Left lung (tissue), 10 donors: ENCODE results near the gene PRR14. TPM values are rescaled to one million over a fixed set of nuclear protein-coding genes. Genes with fewer than 3 reads are reported as not detected.
A peak's percentile ranks its signal among the peaks of the same experiment; 100 is the strongest.

Experiments
- ATAC-seq: fragments of 200-7000 bp; cut with Tn5 transposase; one replicate; pipeline ENCODE4 v1.9.1; 2020; ENCODE audit warnings: moderate library complexity
- DNase-seq, 4 donors: peaks; one replicate each; pipeline ENCODE4 v3.0.0-alpha.2; 2013 to 2020
- H3K27ac ChIP-seq, 2 donors: fragments of 200-600 bp; sonication (generic) in 1 of 2; one replicate each; pipeline versions ENCODE4 v1.5.0 to v1.8.0; 2020 to 2021
- H3K27me3 ChIP-seq, 2 donors: fragments of 200-600 bp; sonication (generic) in 1 of 2; one replicate each; pipeline versions ENCODE4 v1.5.0 to v1.8.0; 2020 to 2021
- H3K36me3 ChIP-seq, 2 donors: fragments of 200-600 bp; sonication (generic) in 1 of 2; one replicate each; pipeline versions ENCODE4 v1.5.0 to v1.8.0; 2020 to 2021
- H3K4me1 ChIP-seq, 2 donors: fragments of 200-600 bp; one replicate each; pipeline ENCODE4 v1.8.0; 2021
- H3K4me3 ChIP-seq, 2 donors: fragments of 200-600 bp; sonication (generic) in 1 of 2; one replicate each; pipeline versions ENCODE4 v1.5.0 to v1.8.0; 2020 to 2021; ENCODE audit warnings: mild to moderate bottlenecking in 1 of 2
- H3K9me3 ChIP-seq, 2 donors: fragments of 200-600 bp; sonication (generic) in 1 of 2; one replicate each; pipeline versions ENCODE4 v1.5.0 to v1.8.0; 2020 to 2021
- intact Hi-C, 2 donors: fragments of 100-400 bp; cut with DNase I; formaldehyde crosslinking; loops; one replicate each; pipeline versions ENCODE4 v1.11.2 to v1.14.2; 2022
- polyA plus RNA-seq, 6 donors: library from polyadenylated mRNA; unstranded; fragments of 120-200 nt; gene quantifications; one replicate each; pipeline ENCODE4 v1.2.1, GENCODE V29; 2013; ENCODE audit not compliant: insufficient read length in 6 of 6
- total RNA-seq, 2 donors: library from RNA; stranded (reverse); fragmentation: NEBNext Ultra II Directional; extraction: Animal tissue kit (Norgen Biotek cat#: 25700); gene quantifications; one replicate each; pipeline ENCODE4 v1.2.1, GENCODE V29; 2021
- TF ChIP-seq, protein P1 (sequence below), 2 donors: fragments of 200-600 bp; sonication (generic) in 1 of 2; IDR thresholded peaks; one replicate each; pipeline versions ENCODE4 v1.5.0 to v1.8.0; 2021; ENCODE audit warnings: antibody characterized with exemption in 2 of 2
- donor health status: DM: no; HTN: yes; CAD: no.
- donor health status: DM: no; HTN: no; CAD: no.

Gene PRR14
- total and polyA plus RNA-seq, 8 donors: 39.2 to 58.8 (median 45.2) TPM

DNA sequence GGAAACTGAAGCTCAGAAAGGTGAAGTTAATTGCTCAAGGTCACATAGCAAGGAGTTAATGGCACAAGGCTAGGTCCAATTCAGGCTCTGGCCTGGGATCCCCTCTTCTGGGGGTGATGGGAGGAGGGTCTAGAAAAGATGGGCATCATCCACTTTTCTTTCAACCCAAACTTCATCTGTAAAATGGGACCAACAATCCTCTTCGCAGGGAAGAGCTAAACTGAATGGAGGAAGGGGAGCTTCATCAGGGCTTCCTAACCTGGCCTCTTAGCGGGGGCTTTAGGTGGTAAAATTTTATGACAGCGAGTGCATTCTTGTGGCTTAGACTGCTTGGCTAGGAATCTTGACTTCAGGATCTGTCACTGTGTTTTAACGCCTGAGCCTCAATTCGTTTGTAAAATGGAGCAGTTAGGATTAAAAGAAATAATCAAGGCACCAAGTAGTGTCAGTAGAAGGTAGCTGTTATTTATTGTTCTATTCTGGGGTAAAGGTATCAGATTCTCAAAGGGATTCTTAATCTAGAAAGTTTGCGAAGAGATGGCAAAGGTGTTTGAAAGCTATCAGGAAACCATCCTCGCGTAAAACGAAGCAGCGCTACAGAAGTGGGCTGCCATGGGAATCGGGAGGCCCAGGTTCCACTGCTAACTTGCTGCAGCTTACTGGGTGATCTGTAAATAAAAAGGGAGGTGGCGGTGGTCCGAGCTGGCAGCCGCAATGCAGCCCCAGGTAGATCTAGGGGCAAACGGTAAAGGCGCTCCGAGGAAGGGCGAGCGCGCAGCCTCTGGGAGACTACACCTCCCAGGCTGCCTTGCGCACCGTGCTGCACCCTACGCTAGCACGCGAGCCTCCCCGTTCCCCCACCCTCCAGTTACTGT, 46.7 kb downstream of the PRR14 start:
- Histone ChIP-seq H3K4me3 (peak overlapping the region; percentile 88 to 95), H3K4me1 (peaks cover 9 to 43% of the 10 kb centered on the region in 2 donors), H3K27me3 (no peaks in the 10 kb centered on the region), H3K27ac (peak overlapping the region; percentile 99 to 100), H3K9me3 (no peaks in the 10 kb centered on the region), H3K36me3 (peaks cover 4 to 26% of the 10 kb centered on the region in 2 donors)
- DNase-seq: no peak
- intact Hi-C loops: no loop called here
- TF ChIP-seq, protein P1, sequence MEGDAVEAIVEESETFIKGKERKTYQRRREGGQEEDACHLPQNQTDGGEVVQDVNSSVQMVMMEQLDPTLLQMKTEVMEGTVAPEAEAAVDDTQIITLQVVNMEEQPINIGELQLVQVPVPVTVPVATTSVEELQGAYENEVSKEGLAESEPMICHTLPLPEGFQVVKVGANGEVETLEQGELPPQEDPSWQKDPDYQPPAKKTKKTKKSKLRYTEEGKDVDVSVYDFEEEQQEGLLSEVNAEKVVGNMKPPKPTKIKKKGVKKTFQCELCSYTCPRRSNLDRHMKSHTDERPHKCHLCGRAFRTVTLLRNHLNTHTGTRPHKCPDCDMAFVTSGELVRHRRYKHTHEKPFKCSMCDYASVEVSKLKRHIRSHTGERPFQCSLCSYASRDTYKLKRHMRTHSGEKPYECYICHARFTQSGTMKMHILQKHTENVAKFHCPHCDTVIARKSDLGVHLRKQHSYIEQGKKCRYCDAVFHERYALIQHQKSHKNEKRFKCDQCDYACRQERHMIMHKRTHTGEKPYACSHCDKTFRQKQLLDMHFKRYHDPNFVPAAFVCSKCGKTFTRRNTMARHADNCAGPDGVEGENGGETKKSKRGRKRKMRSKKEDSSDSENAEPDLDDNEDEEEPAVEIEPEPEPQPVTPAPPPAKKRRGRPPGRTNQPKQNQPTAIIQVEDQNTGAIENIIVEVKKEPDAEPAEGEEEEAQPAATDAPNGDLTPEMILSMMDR (IDR thresholded peaks at IDR 0.05): no peak
- peak; percentile 91 for ATAC-seq

DNA sequence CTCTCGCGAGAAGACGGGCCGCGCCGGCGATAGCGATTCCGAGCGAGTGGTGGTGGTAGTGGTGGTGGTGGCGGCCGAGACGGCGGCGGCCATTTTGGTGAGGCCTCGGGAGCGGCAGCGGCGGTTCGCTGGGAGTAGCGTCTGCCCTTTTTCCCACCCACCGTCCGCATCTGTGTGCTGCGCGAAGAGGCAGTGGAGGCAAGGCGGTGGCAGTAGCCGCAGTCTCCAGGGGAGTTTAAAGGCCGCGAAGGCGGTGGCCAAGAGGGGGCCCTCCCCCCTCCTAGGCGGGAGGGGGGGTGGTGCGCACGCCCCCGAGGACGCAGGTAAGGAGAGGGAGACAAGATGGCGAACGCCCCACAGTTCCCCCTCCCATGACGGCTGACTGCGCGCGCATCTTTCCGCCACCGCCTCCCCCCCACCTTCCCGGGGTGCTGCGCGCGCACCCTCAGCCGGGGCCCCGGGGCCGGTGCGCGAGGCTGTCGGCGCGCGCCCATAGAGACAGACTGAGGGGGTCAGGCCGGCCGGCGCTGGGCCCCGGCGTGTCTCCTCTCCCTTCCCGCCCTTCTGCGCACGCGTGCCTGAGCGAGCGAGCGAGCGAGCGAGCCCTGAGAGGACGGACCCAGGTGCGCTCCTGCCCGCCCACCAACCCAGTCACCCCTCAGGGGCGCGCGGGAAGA, 47.5 kb downstream of the PRR14 start:
- peak overlapping the region; percentile 88 to 95 for H3K4me3 ChIP-seq
- no peaks in the 10 kb centered on the region for H3K9me3 ChIP-seq
- H3K27ac ChIP-seq: peak overlapping the region; percentile 99 to 100
- peaks cover 4 to 34% of the 10 kb centered on the region in 2 donors for H3K36me3 ChIP-seq
- H3K27me3 ChIP-seq: no peaks in the 10 kb centered on the region
- ATAC-seq: peak; percentile 88
- intact Hi-C loops: no loop called here
- DNase-seq: peak; percentile 97 to 100 (median 98)
- peaks cover 9 to 37% of the 10 kb centered on the region in 2 donors for H3K4me1 ChIP-seq
- TF ChIP-seq, protein P1 (IDR thresholded peaks at IDR 0.05): peak in 1 of 2 donors; percentile 22

DNA sequence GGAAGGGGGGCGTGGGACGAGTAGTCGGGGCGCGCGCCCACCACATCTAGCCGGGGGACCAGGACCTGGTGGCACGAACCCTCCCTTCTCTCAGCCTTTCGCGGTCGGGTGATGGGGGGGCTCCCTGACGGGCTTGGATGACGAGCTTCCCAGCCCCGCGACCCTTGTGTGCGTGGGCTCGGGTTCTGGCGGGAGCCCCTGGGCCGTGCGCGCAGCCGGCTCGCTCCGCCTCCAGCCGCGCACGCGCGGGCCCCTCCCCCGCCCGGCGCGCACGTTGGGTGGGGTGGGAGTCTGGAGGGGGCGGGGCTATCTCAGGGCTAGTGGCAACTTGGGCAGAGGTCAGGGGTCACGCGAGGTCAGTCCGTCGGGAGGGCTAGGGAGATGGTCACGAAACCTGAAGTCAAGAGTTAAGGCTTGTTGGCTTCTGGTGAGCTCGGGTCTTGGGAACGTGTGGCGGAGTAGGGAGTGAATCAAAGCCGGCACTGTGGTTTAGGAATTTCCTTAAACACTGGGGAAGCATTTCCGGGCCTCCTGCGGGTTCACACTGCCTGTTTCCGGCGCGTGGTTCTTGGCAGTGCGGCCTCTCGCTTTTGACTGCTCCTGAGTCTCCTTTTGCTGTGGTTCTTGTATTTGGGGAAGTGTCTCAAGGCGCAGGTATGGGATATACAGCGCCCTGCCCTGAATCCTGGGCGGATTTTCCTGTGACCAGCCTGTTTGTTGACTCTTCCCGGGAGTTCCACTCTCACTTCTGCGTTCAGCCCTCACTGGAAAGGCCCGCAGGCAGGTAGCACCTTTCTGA, 48.3 kb downstream of the PRR14 start, which contains the start of gene SRCAP:
Gene SRCAP (plus strand): TSS at position 356 of the 799 bp plus-strand sequence. CDS start 1,654 bp downstream, outside the sequence.
- ATAC-seq (peak; percentile 77), DNase-seq (peak; percentile 84 to 95 (median 87))
- H3K27ac ChIP-seq: peak within 1 kb of the TSS; percentile 99 to 100
- intact Hi-C loops: no loop called here
- TF ChIP-seq, protein P1 (IDR thresholded peaks at IDR 0.05): no peak
- H3K27me3 ChIP-seq: no peaks in the 10 kb centered on the region
- H3K4me1 ChIP-seq: peaks cover 9 to 30% of the 10 kb centered on the region in 2 donors
- H3K9me3 ChIP-seq: no peaks in the 10 kb centered on the region
- H3K4me3 ChIP-seq: peak within 1 kb of the TSS; percentile 88 to 95
- peaks cover 7 to 41% of the 10 kb centered on the region in 2 donors for H3K36me3 ChIP-seq

DNA sequence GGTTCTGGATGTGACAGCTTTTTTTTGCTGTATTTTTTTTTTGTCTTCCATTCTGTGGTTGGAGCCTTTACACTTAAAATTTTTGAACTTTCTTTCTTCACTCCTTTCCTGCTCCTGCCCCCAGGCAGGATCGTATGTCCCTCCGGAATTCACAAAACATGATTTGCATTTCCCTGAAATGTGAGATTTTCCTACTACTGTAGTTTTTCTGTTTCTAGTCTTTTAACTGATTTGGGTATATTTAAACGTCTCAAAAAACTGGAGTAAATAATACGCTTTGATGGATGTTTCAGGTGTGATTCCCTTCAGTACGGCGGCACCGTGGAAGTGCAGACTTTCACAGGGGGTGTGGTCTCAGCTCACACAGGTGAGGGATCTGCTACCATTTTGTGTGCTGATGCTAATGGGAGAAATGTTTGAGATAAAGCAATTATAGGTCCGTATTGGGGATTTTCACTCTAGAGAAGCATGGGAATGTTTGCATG, 48.9 kb downstream of the PRR14 start:
- TF ChIP-seq, protein P1 (IDR thresholded peaks at IDR 0.05): no peak
- DNase-seq (no peak), ATAC-seq (no peak)
- H3K4me3 ChIP-seq: peak overlapping the region; percentile 88 to 95
- H3K4me1 ChIP-seq: peaks cover 9 to 24% of the 10 kb centered on the region in 2 donors
- no peaks in the 10 kb centered on the region for H3K27me3 ChIP-seq
- no peaks in the 10 kb centered on the region for H3K9me3 ChIP-seq
- peaks cover 12 to 47% of the 10 kb centered on the region in 2 donors for H3K36me3 ChIP-seq
- H3K27ac ChIP-seq: peak overlapping the region; percentile 99 to 100
- intact Hi-C loops: no loop called here
